Measurements from ENCODE around the gene PLCB4.

PLCB4 gene

DNA sequence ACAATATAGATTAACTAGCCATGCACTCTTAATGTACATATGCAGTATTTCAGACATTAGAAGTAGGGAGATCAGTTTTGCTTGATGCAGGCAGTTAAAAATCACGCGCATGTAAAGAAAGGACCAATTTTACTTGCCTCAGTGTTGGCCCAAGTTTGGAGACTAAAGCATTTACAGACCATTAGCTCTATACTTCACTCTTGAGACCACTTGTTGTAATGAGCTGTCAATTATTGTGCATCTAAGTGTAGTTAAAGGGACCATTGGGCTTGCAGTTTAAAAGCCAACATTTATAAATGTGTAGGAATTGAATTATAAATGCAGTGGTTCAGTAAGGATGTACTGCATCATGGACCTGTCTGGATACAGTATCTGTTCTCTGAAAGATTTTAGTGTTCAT, 53.7 kb downstream of the PLCB4 start:
- DNase-seq (ENCODE audit: low read depth, low spot score), result no peak
- ChIA-PET CTCF (interaction anchor here (0.8 kb wide), 1 partner anchor 268 kb away, joined by 3 read pairs; no protein-coding TSS in a partner anchor), POLR2A (no interaction called here)
- TF ChIP-seq, protein P1, sequence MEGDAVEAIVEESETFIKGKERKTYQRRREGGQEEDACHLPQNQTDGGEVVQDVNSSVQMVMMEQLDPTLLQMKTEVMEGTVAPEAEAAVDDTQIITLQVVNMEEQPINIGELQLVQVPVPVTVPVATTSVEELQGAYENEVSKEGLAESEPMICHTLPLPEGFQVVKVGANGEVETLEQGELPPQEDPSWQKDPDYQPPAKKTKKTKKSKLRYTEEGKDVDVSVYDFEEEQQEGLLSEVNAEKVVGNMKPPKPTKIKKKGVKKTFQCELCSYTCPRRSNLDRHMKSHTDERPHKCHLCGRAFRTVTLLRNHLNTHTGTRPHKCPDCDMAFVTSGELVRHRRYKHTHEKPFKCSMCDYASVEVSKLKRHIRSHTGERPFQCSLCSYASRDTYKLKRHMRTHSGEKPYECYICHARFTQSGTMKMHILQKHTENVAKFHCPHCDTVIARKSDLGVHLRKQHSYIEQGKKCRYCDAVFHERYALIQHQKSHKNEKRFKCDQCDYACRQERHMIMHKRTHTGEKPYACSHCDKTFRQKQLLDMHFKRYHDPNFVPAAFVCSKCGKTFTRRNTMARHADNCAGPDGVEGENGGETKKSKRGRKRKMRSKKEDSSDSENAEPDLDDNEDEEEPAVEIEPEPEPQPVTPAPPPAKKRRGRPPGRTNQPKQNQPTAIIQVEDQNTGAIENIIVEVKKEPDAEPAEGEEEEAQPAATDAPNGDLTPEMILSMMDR (IDR thresholded peaks at IDR 0.05; ENCODE audit: insufficient read depth, low read length, missing control alignments), result no peak
- H3K4me3 ChIP-seq (ENCODE audit: low read depth, low read length), result no peak overlapping the region

DNA sequence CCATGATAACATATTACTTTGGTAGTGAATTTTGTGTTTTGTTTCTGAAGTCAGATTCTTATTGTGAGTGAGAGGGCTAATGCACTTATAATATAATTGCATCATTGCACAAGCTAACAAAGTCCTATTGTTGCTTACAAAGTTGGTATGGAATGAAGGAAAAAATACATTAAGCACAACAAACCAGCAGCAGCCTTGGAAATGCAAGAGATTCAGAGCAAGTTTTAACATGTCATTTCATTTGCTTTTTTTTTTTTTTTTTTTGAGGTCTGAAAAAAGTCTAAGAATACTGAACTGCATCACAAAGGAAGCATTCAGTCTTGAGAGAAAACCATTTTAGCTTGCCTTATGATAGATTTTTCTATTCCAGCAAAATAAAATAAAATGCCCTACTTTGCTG, 57.6 kb downstream of the PLCB4 start:
- H3K4me3 ChIP-seq (ENCODE audit: low read depth, low read length), result no peak overlapping the region
- TF ChIP-seq, protein P1 (IDR thresholded peaks at IDR 0.05; ENCODE audit: insufficient read depth, low read length, missing control alignments), result no peak
- POLR2A ChIA-PET, result no interaction called here
- DNase-seq (ENCODE audit: low read depth, low spot score), result no peak
- CTCF ChIA-PET, result interaction anchor here (1.0 kb wide), 1 partner anchor 273 kb away, joined by 4 read pairs; no protein-coding TSS in a partner anchor

DNA sequence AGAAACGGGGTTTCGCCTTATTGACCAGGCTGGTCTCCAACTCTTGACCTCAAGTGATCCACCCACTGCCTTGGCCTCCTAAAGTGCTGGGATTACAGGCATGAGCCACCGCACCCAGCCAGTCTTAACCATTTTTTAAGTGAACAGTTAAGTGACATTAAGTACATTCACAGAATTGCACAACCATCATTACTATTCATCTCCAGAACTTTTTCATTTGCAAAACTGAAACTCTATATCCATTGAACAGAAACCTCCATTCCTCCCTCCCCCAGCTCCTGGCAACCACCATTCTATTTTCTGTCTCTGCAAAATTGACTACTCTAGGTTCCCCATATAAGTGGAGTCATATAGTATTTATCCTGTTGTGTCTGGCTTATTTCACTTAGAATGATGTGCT, 59.7 kb downstream of the PLCB4 start:
- no peak for DNase-seq (ENCODE audit: low read depth, low spot score)
- ChIA-PET CTCF (no interaction called here), POLR2A (no interaction called here)
- no peak overlapping the region for H3K4me3 ChIP-seq (ENCODE audit: low read depth, low read length)
- TF ChIP-seq, protein P1 (IDR thresholded peaks at IDR 0.05; ENCODE audit: insufficient read depth, low read length, missing control alignments), result no peak

DNA sequence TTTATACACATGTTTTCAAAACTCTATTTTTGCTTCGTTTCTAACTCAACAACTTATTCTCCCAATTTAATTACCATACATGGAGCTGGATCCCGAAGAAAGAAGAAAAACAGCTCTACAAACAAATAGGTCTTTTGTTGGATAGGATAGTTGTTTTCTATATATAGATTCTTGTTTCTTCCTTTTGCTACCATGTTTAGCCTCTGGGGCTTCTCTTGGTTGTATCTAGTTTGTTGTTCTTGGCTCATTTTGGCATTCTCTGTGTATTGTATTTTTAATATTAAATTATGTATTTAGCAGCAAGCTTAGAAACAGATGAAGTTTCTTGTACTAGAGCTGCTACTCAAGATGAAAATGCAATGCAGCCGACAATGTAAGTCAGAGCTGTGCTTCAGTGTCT, 60.9 kb downstream of the PLCB4 start:
- POLR2A ChIA-PET, result no interaction called here
- TF ChIP-seq, protein P1 (IDR thresholded peaks at IDR 0.05; ENCODE audit: insufficient read depth, low read length, missing control alignments), result no peak
- CTCF ChIA-PET, result interaction anchor here (1.0 to 1.9 kb wide), 3 partner anchors 9 to 276 kb away, joined by 3 to 5 read pairs (median 3); no protein-coding TSS in a partner anchor

DNA sequence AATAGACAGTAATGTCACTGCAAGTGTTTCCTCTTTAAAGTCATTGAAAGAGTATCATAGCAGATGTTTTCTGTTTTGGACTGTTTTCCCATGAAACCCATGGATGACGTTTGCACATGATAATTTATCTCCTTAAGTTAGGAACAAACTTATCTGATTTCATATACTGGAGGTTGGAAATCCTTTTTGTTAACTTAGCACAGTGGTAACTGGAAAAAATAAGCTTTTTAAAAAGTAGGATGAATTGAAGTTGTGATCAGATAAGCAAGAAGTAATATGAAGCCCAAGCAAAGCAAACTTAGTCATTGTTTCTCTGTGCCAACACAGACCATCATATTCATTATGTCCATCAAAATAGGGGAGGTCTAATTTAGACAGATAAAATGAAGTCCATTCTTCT, 61.6 kb downstream of the PLCB4 start:
- no peak overlapping the region for H3K4me3 ChIP-seq (ENCODE audit: low read depth, low read length)
- POLR2A ChIA-PET, result no interaction called here
- CTCF ChIA-PET, result interaction anchor here (0.5 to 1.9 kb wide), 3 partner anchors 9 to 1105 kb away, joined by 3 to 5 read pairs (median 3); no protein-coding TSS in a partner anchor
- DNase-seq (ENCODE audit: low read depth, low spot score), result no peak
- TF ChIP-seq, protein P1 (IDR thresholded peaks at IDR 0.05; ENCODE audit: insufficient read depth, low read length, missing control alignments), result no peak

More for the DNA sequence above, 60.9 kb downstream of the PLCB4 start:
- no peak overlapping the region for H3K4me3 ChIP-seq (ENCODE audit: low read depth, low read length)
- no peak for DNase-seq (ENCODE audit: low read depth, low spot score)

DNA sequence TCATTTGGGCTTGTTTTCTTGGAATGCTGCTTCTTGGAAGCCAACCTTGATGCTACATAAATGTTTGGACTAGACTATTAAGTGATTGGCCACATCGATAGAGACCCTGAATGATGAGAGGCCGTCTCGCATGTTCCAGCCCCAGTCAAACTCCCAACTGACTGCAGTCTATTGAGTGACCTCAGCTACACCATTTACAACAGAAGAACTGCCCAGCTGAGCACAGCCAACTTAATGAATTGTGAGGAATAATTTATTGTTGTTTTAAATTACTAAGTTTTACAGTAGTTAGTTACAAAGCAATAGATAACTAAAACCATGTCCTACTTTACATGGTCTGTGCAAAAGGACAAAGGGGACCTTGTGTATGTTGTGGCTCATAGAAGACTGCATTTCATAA, 63.0 kb downstream of the PLCB4 start:
- POLR2A ChIA-PET, result no interaction called here
- H3K4me3 ChIP-seq (ENCODE audit: low read depth, low read length), result no peak overlapping the region
- CTCF ChIA-PET, result no interaction called here
- TF ChIP-seq, protein P1 (IDR thresholded peaks at IDR 0.05; ENCODE audit: insufficient read depth, low read length, missing control alignments), result no peak
- DNase-seq (ENCODE audit: low read depth, low spot score), result no peak

Data from AG04449 (cell line).